A375 (cell line): ENCODE data around the gene SNTA1. TPM values are rescaled to one million over a fixed set of nuclear protein-coding genes. Genes with fewer than 3 reads are reported as not detected.

Source experiments
- total RNA-seq: library from RNA; depleted of rRNA; stranded (reverse); fragments of >200 nt; shearing (Covaris generic); gene quantifications from 2 replicates; pipeline ENCODE4 v1.2.3, GENCODE V29; 2014; rRNA removed

SNTA1 gene
- 11.2 and 12.4 TPM in 2 replicates for total RNA-seq

DNA sequence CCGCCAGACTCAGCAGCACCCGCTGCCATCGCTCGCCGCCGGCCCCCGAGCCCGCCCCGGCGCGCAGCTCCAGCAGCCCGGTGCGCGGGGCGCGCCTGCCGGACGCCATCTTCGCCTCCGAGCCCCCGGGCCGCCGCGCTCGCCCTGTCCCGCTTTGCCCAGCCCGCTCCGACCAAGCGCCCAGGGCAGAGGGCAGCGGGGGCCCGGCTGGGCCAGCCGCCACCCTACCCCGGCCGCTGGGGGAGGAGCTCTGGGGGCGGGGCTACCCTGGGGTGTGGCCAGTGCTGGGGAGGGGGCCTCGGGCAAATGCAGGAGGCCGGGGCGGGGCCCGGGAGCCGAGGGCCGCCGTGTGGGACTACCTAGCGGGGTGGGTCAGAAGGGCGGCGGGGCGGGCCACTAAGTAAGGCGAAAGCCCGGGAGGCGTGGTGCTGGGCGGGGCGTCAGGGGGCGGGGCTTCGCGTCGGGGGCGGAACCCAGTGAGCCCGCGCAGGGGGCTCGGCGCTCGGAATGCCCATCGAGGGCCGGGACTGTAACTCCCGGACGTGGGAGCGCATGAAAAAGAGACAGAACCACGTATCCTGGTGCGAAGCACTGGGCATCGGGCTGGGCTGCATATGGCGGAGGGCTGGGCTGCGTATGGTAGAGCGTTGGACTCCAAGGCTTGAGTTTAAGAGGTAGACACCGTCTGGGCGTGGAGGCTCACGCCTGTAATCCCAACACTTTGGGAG lies at the start of gene SNTA1:
Gene SNTA1 (minus strand): TSS at position 252 of the 728 bp plus-strand sequence. CDS start 143 bp downstream, at position 109.

DNA sequence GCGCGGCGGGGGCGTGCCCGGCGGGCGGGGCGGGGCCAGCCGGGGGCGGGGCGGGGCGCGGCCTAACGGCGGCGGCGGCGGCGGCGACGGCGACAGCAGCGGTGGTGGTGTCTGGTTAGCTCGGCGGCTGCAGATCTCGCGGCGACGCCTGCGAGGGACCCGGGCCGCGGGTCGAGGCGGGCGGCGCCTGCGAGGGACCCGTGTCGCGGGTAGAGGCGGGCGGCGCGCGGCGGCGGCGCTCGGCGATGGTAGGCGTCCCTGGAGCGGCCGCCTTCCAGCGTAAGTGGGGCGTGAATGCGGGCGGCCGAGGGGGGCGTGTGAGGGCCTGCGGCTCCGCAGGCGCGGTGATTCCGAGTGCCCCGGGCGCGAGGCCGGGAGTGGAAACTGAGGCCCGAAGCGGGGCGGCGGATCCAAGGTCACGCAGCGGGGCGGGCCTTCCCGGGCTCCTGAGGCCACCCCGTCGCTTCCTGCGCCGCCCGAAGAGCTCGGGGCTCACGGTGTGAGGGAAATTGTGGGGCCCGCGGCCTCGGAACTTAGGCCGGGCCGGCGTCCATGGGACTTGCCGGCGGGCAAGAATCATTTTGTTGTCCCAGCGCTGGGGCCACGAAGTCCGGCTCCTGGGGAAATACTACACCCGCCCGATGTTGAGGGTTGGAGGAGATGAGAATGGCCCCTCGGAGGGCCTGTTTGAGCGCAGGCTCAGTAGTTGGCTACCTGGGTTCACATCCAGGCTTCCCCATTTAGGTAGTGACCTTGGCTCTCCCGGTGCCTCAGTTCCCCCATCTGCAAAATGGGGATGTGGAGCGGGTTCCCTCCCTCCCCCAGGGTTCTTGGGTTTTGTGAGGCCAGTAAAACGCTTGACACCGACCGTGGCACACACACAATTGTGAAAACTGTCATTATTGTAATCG lies 46.7 kb upstream of the SNTA1 start, which contains the start of gene CBFA2T2:
Gene CBFA2T2 (plus strand): TSS at position 74 of the 911 bp plus-strand sequence. CDS start 172 bp downstream, at position 246.

DNA sequence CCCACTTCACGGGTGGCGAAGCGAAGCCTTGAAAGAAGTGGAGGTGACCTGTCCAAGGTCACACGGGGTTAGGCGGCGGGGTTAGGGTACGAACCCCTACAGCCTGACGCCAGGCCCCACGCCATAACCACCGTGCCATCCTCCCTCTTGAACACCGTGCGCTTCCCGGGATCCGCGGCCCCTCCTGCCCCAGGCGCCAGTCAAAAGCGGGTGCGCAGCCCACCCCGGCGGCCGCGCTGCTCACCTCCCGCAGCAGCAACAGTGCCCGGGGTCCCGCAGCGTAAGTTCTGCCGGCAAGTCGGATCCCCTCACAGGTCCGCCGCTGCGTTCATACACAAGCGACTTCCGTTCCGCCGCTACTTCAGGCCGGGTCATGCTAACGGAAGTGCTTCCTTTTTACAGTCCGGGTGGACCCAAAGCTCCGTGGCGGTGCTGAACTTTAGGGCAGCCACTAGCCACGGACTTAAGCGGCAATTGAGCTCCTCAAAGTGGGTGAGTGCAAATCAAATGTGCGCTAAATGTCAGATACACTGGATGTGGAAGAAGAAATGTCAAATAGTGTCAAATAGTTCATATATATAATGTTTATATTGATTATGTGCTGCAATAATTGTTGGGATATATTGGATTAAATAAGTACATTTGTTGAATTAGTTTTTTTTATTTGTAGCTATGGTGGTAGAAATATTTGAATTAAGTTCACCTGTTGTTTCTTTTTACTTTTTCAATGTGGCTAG lies 42.2 kb downstream of the SNTA1 start, which contains the start of gene CDK5RAP1:
Gene CDK5RAP1 (minus strand): TSS at position 336 of the 737 bp plus-strand sequence. CDS start 4,455 bp downstream, outside the sequence.

Other genes starting within 250 kb of the SNTA1 start
- not detected in 2 replicates for gene BPIFA3, start 226.4 kb downstream of the SNTA1 start, total RNA-seq
- gene BPIFA1, start 207.8 kb downstream of the SNTA1 start, total RNA-seq = not detected in 2 replicates
- gene BPIFB1, start 160.5 kb downstream of the SNTA1 start, total RNA-seq = 0.24 and 0.30 TPM in 2 replicates
- 27.2 TPM in 2 replicates for gene CDK5RAP1, start 42.2 kb downstream of the SNTA1 start, total RNA-seq
- gene CBFA2T2, start 46.3 kb upstream of the SNTA1 start, total RNA-seq = 3.7 and 4.0 TPM in 2 replicates
- 0.04 TPM in 1 of 2 replicates, not detected in the other for gene C20orf144, start 218.6 kb upstream of the SNTA1 start, total RNA-seq
- gene ACTL10, start 223.2 kb upstream of the SNTA1 start, total RNA-seq = 9.3 and 9.6 TPM in 2 replicates
- gene NECAB3, start 230.7 kb upstream of the SNTA1 start, total RNA-seq = 41.3 and 44.0 TPM in 2 replicates
- 41.6 and 45.6 TPM in 2 replicates for gene E2F1, start 242.6 kb upstream of the SNTA1 start, total RNA-seq